SK-N-MC (cell line): ENCODE data around the gene ENPP3.

Experiments
- EZH2 ChIP-seq: fragments of 200-600 bp; sonication (generic); IDR thresholded peaks from one replicate; pipeline ENCODE4 v1.6.1; 2017; ENCODE audit warnings: antibody characterized with exemption
- POLR2AphosphoS5 ChIP-seq: IDR thresholded peaks from 2 replicates; pipeline ENCODE4 v1.6.1; 2012; ENCODE audit warnings: mild to moderate bottlenecking, low read depth, low read length, borderline replicate concordance

GRCh38 chr6:131682442-131682841, 45.3 kb downstream of the ENPP3 start:
- no peak for TF ChIP-seq POLR2AphosphoS5
- no peak for TF ChIP-seq EZH2
